ENCODE data around the gene C15orf39. TPM values are rescaled to one million over a fixed set of nuclear protein-coding genes. Genes with fewer than 3 reads are reported as not detected.

C15orf39 gene
- total and polyA plus RNA-seq, 2 experiments from 2014 or later = 13.4 to 54.1 TPM

- H3K9me2 ChIP-seq (ENCODE audit: insufficient read depth) = no peaks in the 10 kb centered on the region
- H3K79me2 ChIP-seq (replicated peaks; ENCODE audit: insufficient read depth) = no peaks in the 10 kb centered on the region
- no peaks in the 10 kb centered on the region for H4K20me1 ChIP-seq (replicated peaks; ENCODE audit: insufficient read depth)
- H3K4me1 ChIP-seq (ENCODE audit: insufficient read depth) = no peaks in the 10 kb centered on the region; the same call in 1 of the 2 replicates
- no peak overlapping the region for H3K27ac ChIP-seq (ENCODE audit: low read depth)
- no peak for ATAC-seq
- no peak for DNase-seq (ENCODE audit: low spot score)
- peaks cover 13% of the 10 kb centered on the region; the same call in 2 of the 3 replicates for H3K9me3 Mint-ChIP-seq
- no peak overlapping the region for H3K4me3 Mint-ChIP-seq
- H3K4me1 Mint-ChIP-seq = peaks cover 6% of the 10 kb centered on the region; the same call in 2 of the 3 replicates
- H3K36me3 Mint-ChIP-seq (ENCODE audit: low read depth) = peaks cover 5% of the 10 kb centered on the region; the same call in 1 of the 3 replicates
- H3K4me2 ChIP-seq = no peak overlapping the region
- H3K4me3 ChIP-seq = no peak overlapping the region
- no peaks in the 10 kb centered on the region for H3F3A ChIP-seq (replicated peaks; ENCODE audit: low read depth)
- H3K36me3 ChIP-seq (ENCODE audit: insufficient read depth) = no peaks in the 10 kb centered on the region
- H3K27me3 ChIP-seq (ENCODE audit: insufficient read depth) = no peaks in the 10 kb centered on the region
- H3K27me3 Mint-ChIP-seq (ENCODE audit: insufficient read depth, low read depth, poor library complexity) = peaks cover 10% of the 10 kb centered on the region
- no peak overlapping the region for H2AFZ ChIP-seq
- TF ChIP-seq REST (IDR thresholded peaks at IDR 0.05; ENCODE audit: unreplicated experiment) (no peak), STAT1 (IDR thresholded peaks at IDR 0.05; ENCODE audit: unreplicated experiment) (no peak), ZNF462 (CRISPR knock-in tag; IDR thresholded peaks at IDR 0.05) (no peak), ETS1 (IDR thresholded peaks at IDR 0.05) (no peak), CTCF (conservative IDR thresholded peaks at IDR 0.05; ENCODE audit: low read depth in 2 of 2) (no peak), CREB1 (CRISPR knock-in tag; IDR thresholded peaks at IDR 0.05; ENCODE audit: low read depth) (no peak), ZNF331 (CRISPR knock-in tag; IDR thresholded peaks at IDR 0.05; ENCODE audit: low read depth) (no peak), EZH2 (IDR thresholded peaks at IDR 0.05; ENCODE audit: low read depth, unreplicated experiment) (no peak), POLR2AphosphoS5 (IDR thresholded peaks at IDR 0.05; ENCODE audit: low read depth) (no peak), JUNB (IDR thresholded peaks at IDR 0.05; ENCODE audit: unreplicated experiment) (no peak), ZNF114 (CRISPR knock-in tag; IDR thresholded peaks at IDR 0.05) (no peak), EZH2phosphoT487 (IDR thresholded peaks at IDR 0.05; ENCODE audit: unreplicated experiment) (no peak), NANOG (IDR thresholded peaks at IDR 0.05; ENCODE audit: borderline replicate concordance) (no peak)
- no peak overlapping the region for H3K27ac Mint-ChIP-seq
These were observed 48.0 kb upstream of the C15orf39 start for GRCh38 chr15:75153565-75154276.

Data from GM23338 (cell line).